Panc1 (cell line): ENCODE measurements around the gene RGS3. TPM values are rescaled to one million over a fixed set of nuclear protein-coding genes. Genes with fewer than 3 reads are reported as not detected.
A peak's percentile ranks its signal among the peaks of the same experiment; 100 is the strongest.

Experiments used
- ATAC-seq: fragments of 200-7000 bp; cut with Tn5 transposase; 2 replicates; pipeline ENCODE4 v1.9.1; 2020; ENCODE audit warnings: mild to moderate bottlenecking, moderate library complexity
- BruUV-seq: library from RNA; stranded (reverse); fragments of 400-500 nt; replicated peaks from 2 replicates; lab custom pipeline; 2021; lab: Mats Ljungman, UMichigan
- CTCF ChIA-PET: fragments of 300-600 bp; sonication (Branson Sonifier 250); formaldehyde crosslinking; loops from one replicate; lab custom pipeline; 2022; ENCODE audit warnings: antibody characterized with exemption; lab: Charles Lee
- POLR2A ChIA-PET: fragments of 300-600 bp; sonication (Branson Sonifier 250); formaldehyde crosslinking; loops from one replicate; lab custom pipeline; 2022; ENCODE audit warnings: antibody characterized with exemption; lab: Charles Lee
- DNase-seq: peaks from one replicate; pipeline ENCODE4 v3.0.0-alpha.2; 2010; ENCODE audit warnings: low read depth, low spot score
- H3K27ac ChIP-seq: 2 replicates; pipeline ENCODE4 v1.5.1; 2011; ENCODE audit warnings: mild to moderate bottlenecking, low read length, inconsistent platforms
- H3K27me3 ChIP-seq: fragments of 200-500 bp; sonication (Bioruptor generic); 2 replicates; pipeline ENCODE4 v1.6.0; 2014; ENCODE audit warnings: low read length, inconsistent platforms; ENCODE audit not compliant: control insufficient read depth, insufficient read depth
- H3K36me3 ChIP-seq: fragments of 200-500 bp; sonication (Bioruptor generic); 2 replicates; pipeline ENCODE4 v1.5.1; 2014; ENCODE audit warnings: inconsistent platforms, mild to moderate bottlenecking, low read length, moderate library complexity; ENCODE audit not compliant: control insufficient read depth, insufficient read depth
- H3K4me1 ChIP-seq: 2 replicates; pipeline ENCODE4 v1.5.1; 2011; ENCODE audit warnings: inconsistent platforms, mild to moderate bottlenecking, low read length, moderate library complexity; ENCODE audit not compliant: control insufficient read depth, insufficient read depth
- H3K4me3 ChIP-seq, 2 experiments: 2 replicates each; pipeline ENCODE4 v1.5.1; 2011 to 2012; ENCODE audit warnings: low read depth in 2 of 2, low read length in 2 of 2, mild to moderate bottlenecking in 2 of 2, inconsistent platforms in 1 of 2, moderate library complexity in 1 of 2
- H3K9me3 ChIP-seq: fragments of 200-500 bp; sonication (Bioruptor generic); 2 replicates; pipeline ENCODE4 v1.5.1; 2014; ENCODE audit warnings: low read depth, mild to moderate bottlenecking, inconsistent platforms, low read length, moderate library complexity; ENCODE audit not compliant: control insufficient read depth, insufficient read depth
- POLR2AphosphoS5 ChIP-seq: IDR thresholded peaks from 2 replicates; pipeline ENCODE4 v1.6.1; 2012; ENCODE audit warnings: mild to moderate bottlenecking, low read depth, low read length, moderate library complexity
- REST ChIP-seq, 2 experiments: IDR thresholded peaks; 2 replicates each; pipeline ENCODE4 v1.6.1; 2011 to 2012; ENCODE audit warnings: low read depth in 2 of 2, control low read depth in 1 of 2, low read length in 1 of 2, mild to moderate bottlenecking in 1 of 2, moderate library complexity in 1 of 2; ENCODE audit not compliant: insufficient read depth in 1 of 2
- SIN3A ChIP-seq: IDR thresholded peaks from 2 replicates; pipeline ENCODE4 v1.6.1; 2012; ENCODE audit warnings: low read depth, mild to moderate bottlenecking, low read length, moderate library complexity, borderline replicate concordance; ENCODE audit not compliant: insufficient read depth
- TCF7L2 ChIP-seq: IDR thresholded peaks from 2 replicates; pipeline ENCODE4 v1.6.1; 2011; ENCODE audit warnings: mild to moderate bottlenecking, low read depth, low read length, inconsistent platforms
- in situ Hi-C: cut with HindIII; loops from 2 replicates; pipeline ENCODE4 v1.10.0; 2016; ENCODE audit warnings: low sequenced_read_pairs, low pct_unique_long_range_greater_than_20kb
- intact Hi-C: fragments of 100-400 bp; cut with micrococcal nuclease; formaldehyde crosslinking; loops from one replicate; pipeline ENCODE4 v1.10.0; 2022; ENCODE audit not compliant: unreplicated experiment
- total RNA-seq: library from RNA; stranded (reverse); gene quantifications from one replicate; pipeline ENCODE4 v1.2.1, GENCODE V29; 2021; ENCODE audit not compliant: unreplicated experiment

The RGS3 gene
- total RNA-seq, 1 experiment from 2014 or later = 15.1 TPM

GRCh38 chr9:113558632-113559502 lies 95.3 kb downstream of the RGS3 start:
- in situ Hi-C loops = no loop called here
- H3K27ac ChIP-seq = no peak overlapping the region
- TF ChIP-seq POLR2AphosphoS5 (no peak), SIN3A (no peak)
- H3K9me3 ChIP-seq = no peaks in the 10 kb centered on the region
- H3K4me3 ChIP-seq = no peak overlapping the region
- intact Hi-C loops = no loop called here
- CTCF ChIA-PET = no interaction called here
- DNase-seq = no peak
- no peaks in the 10 kb centered on the region for H3K27me3 ChIP-seq
- POLR2A ChIA-PET = no interaction called here
- BruUV-seq = no TSS peak
- H3K36me3 ChIP-seq = no peaks in the 10 kb centered on the region
- no peaks in the 10 kb centered on the region for H3K4me1 ChIP-seq
- ATAC-seq = peak; percentile 53

- intact Hi-C loops (no loop called here), in situ Hi-C loops (no loop called here)
- Histone ChIP-seq H3K27ac (no peak overlapping the region), H3K4me3 (no peak overlapping the region), H3K36me3 (no peaks in the 10 kb centered on the region), H3K4me1 (peaks cover 5% of the 10 kb centered on the region), H3K9me3 (no peaks in the 10 kb centered on the region), H3K27me3 (no peaks in the 10 kb centered on the region)
- ChIA-PET CTCF (no interaction called here), POLR2A (no interaction called here)
- no peak for TF ChIP-seq SIN3A
- TF ChIP-seq TCF7L2 = no peak
- no peak for TF ChIP-seq POLR2AphosphoS5
- no TSS peak for BruUV-seq
- ATAC-seq = no peak
- no peak for DNase-seq
Measured at GRCh38 chr9:113559834-113560800, 96.6 kb downstream of the RGS3 start.

GRCh38 chr9:113562653-113563381 lies 99.3 kb downstream of the RGS3 start:
- H3K36me3 ChIP-seq = no peaks in the 10 kb centered on the region
- no peak for TF ChIP-seq TCF7L2
- TF ChIP-seq POLR2AphosphoS5 = no peak
- no peak for TF ChIP-seq REST (IDR thresholded peaks at IDR 0.05; ENCODE audit: insufficient read depth in 1 of 2, low read depth in 2 of 2, low read length in 1 of 2)
- ChIA-PET CTCF (interaction anchor here (0.7 kb wide), 1 partner anchor 944 kb away, joined by 3 read pairs; no protein-coding TSS in a partner anchor), POLR2A (no interaction called here)
- in situ Hi-C loops = no loop called here
- no peak overlapping the region for H3K4me3 ChIP-seq
- ATAC-seq (no peak), DNase-seq (no peak)
- no peak overlapping the region for H3K27ac ChIP-seq
- BruUV-seq = no TSS peak
- intact Hi-C loops = no loop called here
- no peaks in the 10 kb centered on the region for H3K9me3 ChIP-seq
- no peaks in the 10 kb centered on the region for H3K27me3 ChIP-seq
- peaks cover 5% of the 10 kb centered on the region for H3K4me1 ChIP-seq
